Measurements from ENCODE around the gene NGEF.

The NGEF gene

GRCh38 chr2:232920055-232920454 is 93.0 kb downstream of the NGEF start:
- Histone ChIP-seq H3K4me2 (ENCODE audit: insufficient read depth, low read length) (no peak overlapping the region), H3K4me1 (ENCODE audit: insufficient read depth, low read length) (no peaks in the 10 kb centered on the region), H4K20me1 (ENCODE audit: insufficient read depth, low read length) (no peaks in the 10 kb centered on the region), H3K79me2 (ENCODE audit: insufficient read depth, low read length) (no peaks in the 10 kb centered on the region), H3K4me3 (ENCODE audit: low read depth in 1 of 2, low read length in 2 of 2) (no peak overlapping the region), H3K9ac (ENCODE audit: low read depth, low read length) (no peak overlapping the region), H2AFZ (ENCODE audit: low read depth, low read length) (no peak overlapping the region), H3K27me3 (ENCODE audit: insufficient read depth, low read length, poor library complexity) (peaks cover 3% of the 10 kb centered on the region), H3K9me3 (ENCODE audit: insufficient read depth, low read length, severe bottlenecking) (no peaks in the 10 kb centered on the region), H3K36me3 (ENCODE audit: insufficient read depth, low read length) (no peaks in the 10 kb centered on the region), H3K27ac (ENCODE audit: low read length) (no peak overlapping the region)
- DNase-seq (no peak), ATAC-seq (ENCODE audit: insufficient read depth, low read depth) (no peak)
- no peak for TF ChIP-seq CTCF (IDR thresholded peaks at IDR 0.05; ENCODE audit: borderline replicate concordance, extremely low read depth, low read length, poor library complexity, severe bottlenecking)
- TF ChIP-seq EZH2 (IDR thresholded peaks at IDR 0.05; ENCODE audit: borderline replicate concordance, low read depth, low read length, severe bottlenecking) = no peak

DNA sequence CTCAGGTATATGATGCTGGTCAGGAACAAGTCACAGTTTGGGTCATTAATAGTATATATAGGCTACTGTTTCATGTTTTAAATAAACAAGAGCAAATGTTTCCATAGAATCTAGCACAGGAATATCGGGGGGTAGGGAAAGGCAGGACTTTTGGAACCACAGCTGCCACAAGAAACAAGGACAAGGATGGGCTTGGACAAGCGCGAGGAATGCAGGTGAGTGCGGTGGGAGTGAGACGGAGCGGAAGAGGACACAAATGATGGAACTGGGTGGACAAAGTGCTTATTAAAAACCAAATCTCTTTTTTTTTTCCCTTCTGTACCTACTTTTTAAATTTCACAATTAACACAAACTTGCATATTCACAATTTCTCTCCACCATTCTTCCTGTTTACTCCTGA is 93.9 kb downstream of the NGEF start:
- H3K4me1 ChIP-seq (ENCODE audit: insufficient read depth, low read length) = no peaks in the 10 kb centered on the region
- no peaks in the 10 kb centered on the region for H4K20me1 ChIP-seq (ENCODE audit: insufficient read depth, low read length)
- H2AFZ ChIP-seq (ENCODE audit: low read depth, low read length) = no peak overlapping the region
- no peak for DNase-seq
- H3K27me3 ChIP-seq (ENCODE audit: insufficient read depth, low read length, poor library complexity) = peaks cover 3% of the 10 kb centered on the region
- no peak overlapping the region for H3K9ac ChIP-seq (ENCODE audit: low read depth, low read length)
- no peak overlapping the region for H3K27ac ChIP-seq (ENCODE audit: low read length)
- H3K79me2 ChIP-seq (ENCODE audit: insufficient read depth, low read length) = no peaks in the 10 kb centered on the region
- H3K4me3 ChIP-seq (ENCODE audit: low read depth in 1 of 2, low read length in 2 of 2) = no peak overlapping the region
- no peak for TF ChIP-seq EZH2 (IDR thresholded peaks at IDR 0.05; ENCODE audit: borderline replicate concordance, low read depth, low read length, severe bottlenecking)
- no peak for TF ChIP-seq CTCF (IDR thresholded peaks at IDR 0.05; ENCODE audit: borderline replicate concordance, extremely low read depth, low read length, poor library complexity, severe bottlenecking)
- ATAC-seq (ENCODE audit: insufficient read depth, low read depth) = no peak
- H3K4me2 ChIP-seq (ENCODE audit: insufficient read depth, low read length) = no peak overlapping the region
- no peaks in the 10 kb centered on the region for H3K9me3 ChIP-seq (ENCODE audit: insufficient read depth, low read length, severe bottlenecking)
- H3K36me3 ChIP-seq (ENCODE audit: insufficient read depth, low read length) = no peaks in the 10 kb centered on the region

GRCh38 chr2:232913903-232914302 is 99.2 kb downstream of the NGEF start:
- ATAC-seq (ENCODE audit: insufficient read depth, low read depth) (no peak), DNase-seq (no peak)
- Histone ChIP-seq H3K4me2 (ENCODE audit: insufficient read depth, low read length) (no peak overlapping the region), H3K4me3 (ENCODE audit: low read depth in 1 of 2, low read length in 2 of 2) (no peak overlapping the region), H3K27me3 (ENCODE audit: insufficient read depth, low read length, poor library complexity) (no peaks in the 10 kb centered on the region), H3K36me3 (ENCODE audit: insufficient read depth, low read length) (no peaks in the 10 kb centered on the region), H3K79me2 (ENCODE audit: insufficient read depth, low read length) (no peaks in the 10 kb centered on the region), H3K27ac (ENCODE audit: low read length) (no peak overlapping the region), H3K9me3 (ENCODE audit: insufficient read depth, low read length, severe bottlenecking) (no peaks in the 10 kb centered on the region), H3K4me1 (ENCODE audit: insufficient read depth, low read length) (no peaks in the 10 kb centered on the region), H3K9ac (ENCODE audit: low read depth, low read length) (no peak overlapping the region), H2AFZ (ENCODE audit: low read depth, low read length) (no peak overlapping the region), H4K20me1 (ENCODE audit: insufficient read depth, low read length) (no peaks in the 10 kb centered on the region)
- TF ChIP-seq CTCF (IDR thresholded peaks at IDR 0.05; ENCODE audit: borderline replicate concordance, extremely low read depth, low read length, poor library complexity, severe bottlenecking) (no peak), EZH2 (IDR thresholded peaks at IDR 0.05; ENCODE audit: borderline replicate concordance, low read depth, low read length, severe bottlenecking) (no peak)

- no peaks in the 10 kb centered on the region for H3K4me1 ChIP-seq (ENCODE audit: insufficient read depth, low read length)
- no peaks in the 10 kb centered on the region for H3K9me3 ChIP-seq (ENCODE audit: insufficient read depth, low read length, severe bottlenecking)
- H3K9ac ChIP-seq (ENCODE audit: low read depth, low read length) = no peak overlapping the region
- TF ChIP-seq CTCF (IDR thresholded peaks at IDR 0.05; ENCODE audit: borderline replicate concordance, extremely low read depth, low read length, poor library complexity, severe bottlenecking) = no peak
- no peaks in the 10 kb centered on the region for H3K36me3 ChIP-seq (ENCODE audit: insufficient read depth, low read length)
- no peaks in the 10 kb centered on the region for H4K20me1 ChIP-seq (ENCODE audit: insufficient read depth, low read length)
- no peak overlapping the region for H2AFZ ChIP-seq (ENCODE audit: low read depth, low read length)
- ATAC-seq (ENCODE audit: insufficient read depth, low read depth) (no peak), DNase-seq (no peak)
- H3K4me2 ChIP-seq (ENCODE audit: insufficient read depth, low read length) = no peak overlapping the region
- no peak overlapping the region for H3K27ac ChIP-seq (ENCODE audit: low read length)
- H3K27me3 ChIP-seq (ENCODE audit: insufficient read depth, low read length, poor library complexity) = no peaks in the 10 kb centered on the region
- H3K79me2 ChIP-seq (ENCODE audit: insufficient read depth, low read length) = no peaks in the 10 kb centered on the region
- H3K4me3 ChIP-seq (ENCODE audit: low read depth in 1 of 2, low read length in 2 of 2) = no peak overlapping the region
Observed at GRCh38 chr2:232911712-232912277, 101.3 kb downstream of the NGEF start.
